ENCODE data around the gene VAV1. TPM values are rescaled to one million over a fixed set of nuclear protein-coding genes. Genes with fewer than 3 reads are reported as not detected.
A peak's percentile ranks its signal among the peaks of the same experiment; 100 is the strongest.
"Not testable (repeated sequence)": the region's sequence is repeated elsewhere in the genome, so short reads cannot be mapped to it uniquely, and the experiment has no call there.

The VAV1 gene
- total RNA-seq, 1 experiment from 2014 or later = 0.05 TPM

DNA sequence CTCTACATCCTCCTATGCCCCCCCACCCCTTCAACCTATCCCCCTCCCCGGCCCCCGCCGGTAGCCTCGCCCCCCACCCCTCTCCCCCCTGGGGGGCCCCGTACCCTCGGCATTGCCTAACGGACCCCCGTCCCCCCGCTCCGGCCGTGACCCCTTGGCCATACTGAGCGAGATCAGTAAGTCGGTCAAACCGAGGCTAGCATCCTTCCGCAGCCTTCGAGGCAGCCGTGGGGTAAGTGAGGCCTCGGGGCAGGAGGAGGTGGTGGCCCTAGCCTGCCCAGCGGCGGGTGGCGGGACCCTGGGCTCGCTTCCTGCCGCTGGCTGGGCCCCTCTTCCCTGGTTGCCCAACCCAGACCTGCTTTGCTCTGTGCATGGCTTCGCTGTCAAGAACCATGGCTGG lies 26.5 kb upstream of the VAV1 start:
- DNase-seq (ENCODE audit: low read depth, low spot score) (no peak), ATAC-seq (no peak)
- BruUV-seq (replicated peaks) = no TSS peak
- Histone ChIP-seq H3K4me3 (ENCODE audit: low read depth in 2 of 2, low read length in 2 of 2) (no peak overlapping the region), H3K9me3 (ENCODE audit: control insufficient read depth, insufficient read depth, low read depth, low read length) (no peaks in the 10 kb centered on the region), H3K27me3 (ENCODE audit: control insufficient read depth, insufficient read depth, low read length) (no peaks in the 10 kb centered on the region), H3K36me3 (ENCODE audit: control insufficient read depth, insufficient read depth, low read length) (peaks cover 2% of the 10 kb centered on the region; the same call in 1 of the 2 replicates), H3K4me1 (ENCODE audit: control insufficient read depth, insufficient read depth, low read length) (peaks cover 34% of the 10 kb centered on the region), H3K27ac (ENCODE audit: low read length) (peak overlapping the region; percentile 54; the same call in 1 of the 2 replicates)
- TF ChIP-seq TCF7L2 (IDR thresholded peaks at IDR 0.05; ENCODE audit: low read depth, low read length) (no peak), SIN3A (IDR thresholded peaks at IDR 0.05; ENCODE audit: borderline replicate concordance, insufficient read depth, low read depth, low read length) (no peak)
- in situ Hi-C loops (cut with HindIII; ENCODE audit: low pct_unique_long_range_greater_than_20kb, low sequenced_read_pairs) = no loop called here
- intact Hi-C loops (cut with micrococcal nuclease; ENCODE audit: unreplicated experiment) = no loop called here
- POLR2A ChIA-PET = no interaction called here
- CTCF ChIA-PET = no interaction called here

GRCh38 chr19:6748543-6748942 lies 24.0 kb upstream of the VAV1 start:
- DNase-seq (ENCODE audit: low read depth, low spot score); H3K9me3 ChIP-seq (ENCODE audit: control insufficient read depth, insufficient read depth, low read depth, low read length); intact Hi-C loops (cut with micrococcal nuclease; ENCODE audit: unreplicated experiment); CTCF ChIA-PET; H3K27ac ChIP-seq (ENCODE audit: low read length); POLR2A ChIA-PET; in situ Hi-C loops (cut with HindIII; ENCODE audit: low pct_unique_long_range_greater_than_20kb, low sequenced_read_pairs); BruUV-seq (replicated peaks); ATAC-seq; H3K36me3 ChIP-seq (ENCODE audit: control insufficient read depth, insufficient read depth, low read length); H3K4me3 ChIP-seq (ENCODE audit: low read depth in 2 of 2, low read length in 2 of 2); H3K27me3 ChIP-seq (ENCODE audit: control insufficient read depth, insufficient read depth, low read length): not testable (repeated sequence)
- peaks cover 26% of the 10 kb centered on the region for H3K4me1 ChIP-seq (ENCODE audit: control insufficient read depth, insufficient read depth, low read length)

DNA sequence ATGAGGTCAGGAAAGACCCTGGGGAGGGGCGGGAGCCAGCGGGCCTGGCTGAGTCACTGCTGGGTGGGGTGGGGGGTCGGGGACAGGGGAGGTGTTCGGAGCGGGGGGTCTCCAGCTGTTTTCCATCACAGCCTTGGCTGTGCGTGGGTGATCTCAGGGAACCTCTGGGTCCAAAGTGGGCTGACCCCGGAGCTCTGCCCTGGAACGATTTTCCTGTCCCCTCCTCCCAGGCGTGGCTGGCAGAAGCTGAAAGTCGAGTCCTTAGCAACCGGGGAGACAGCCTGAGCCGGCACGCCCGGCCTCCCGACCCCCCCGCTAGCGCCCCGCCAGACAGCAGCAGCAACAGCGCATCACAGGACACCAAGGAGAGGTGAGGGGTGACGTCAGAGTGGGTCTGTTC lies 22.4 kb upstream of the VAV1 start:
- no peaks in the 10 kb centered on the region for H3K9me3 ChIP-seq (ENCODE audit: control insufficient read depth, insufficient read depth, low read depth, low read length)
- in situ Hi-C loops (cut with HindIII; ENCODE audit: low pct_unique_long_range_greater_than_20kb, low sequenced_read_pairs) = no loop called here
- ChIA-PET POLR2A (no interaction called here), CTCF (no interaction called here)
- intact Hi-C loops (cut with micrococcal nuclease; ENCODE audit: unreplicated experiment) = loop anchor here (5.0 kb wide), 1 partner anchor 112 kb away; no protein-coding TSS in a partner anchor
- ATAC-seq (no peak), DNase-seq (ENCODE audit: low read depth, low spot score) (no peak)
- H3K27ac ChIP-seq (ENCODE audit: low read length) = no peak overlapping the region
- H3K4me1 ChIP-seq (ENCODE audit: control insufficient read depth, insufficient read depth, low read length) = peaks cover 13% of the 10 kb centered on the region
- no peak overlapping the region for H3K4me3 ChIP-seq (ENCODE audit: low read depth in 2 of 2, low read length in 2 of 2)
- no peak for TF ChIP-seq SIN3A (IDR thresholded peaks at IDR 0.05; ENCODE audit: borderline replicate concordance, insufficient read depth, low read depth, low read length)
- TF ChIP-seq POLR2AphosphoS5 (IDR thresholded peaks at IDR 0.05; ENCODE audit: low read depth, low read length) = no peak
- TF ChIP-seq TCF7L2 (IDR thresholded peaks at IDR 0.05; ENCODE audit: low read depth, low read length) = no peak
- no peak for TF ChIP-seq REST (IDR thresholded peaks at IDR 0.05; ENCODE audit: insufficient read depth in 1 of 2, low read depth in 2 of 2, low read length in 1 of 2)
- TF ChIP-seq, protein P1, sequence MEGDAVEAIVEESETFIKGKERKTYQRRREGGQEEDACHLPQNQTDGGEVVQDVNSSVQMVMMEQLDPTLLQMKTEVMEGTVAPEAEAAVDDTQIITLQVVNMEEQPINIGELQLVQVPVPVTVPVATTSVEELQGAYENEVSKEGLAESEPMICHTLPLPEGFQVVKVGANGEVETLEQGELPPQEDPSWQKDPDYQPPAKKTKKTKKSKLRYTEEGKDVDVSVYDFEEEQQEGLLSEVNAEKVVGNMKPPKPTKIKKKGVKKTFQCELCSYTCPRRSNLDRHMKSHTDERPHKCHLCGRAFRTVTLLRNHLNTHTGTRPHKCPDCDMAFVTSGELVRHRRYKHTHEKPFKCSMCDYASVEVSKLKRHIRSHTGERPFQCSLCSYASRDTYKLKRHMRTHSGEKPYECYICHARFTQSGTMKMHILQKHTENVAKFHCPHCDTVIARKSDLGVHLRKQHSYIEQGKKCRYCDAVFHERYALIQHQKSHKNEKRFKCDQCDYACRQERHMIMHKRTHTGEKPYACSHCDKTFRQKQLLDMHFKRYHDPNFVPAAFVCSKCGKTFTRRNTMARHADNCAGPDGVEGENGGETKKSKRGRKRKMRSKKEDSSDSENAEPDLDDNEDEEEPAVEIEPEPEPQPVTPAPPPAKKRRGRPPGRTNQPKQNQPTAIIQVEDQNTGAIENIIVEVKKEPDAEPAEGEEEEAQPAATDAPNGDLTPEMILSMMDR (IDR thresholded peaks at IDR 0.05) = no peak
- peaks cover 5% of the 10 kb centered on the region; the same call in 1 of the 2 replicates for H3K36me3 ChIP-seq (ENCODE audit: control insufficient read depth, insufficient read depth, low read length)
- no peaks in the 10 kb centered on the region for H3K27me3 ChIP-seq (ENCODE audit: control insufficient read depth, insufficient read depth, low read length)
- BruUV-seq (replicated peaks) = no TSS peak
